SU-DHL-6 (cell line): ENCODE measurements around the gene GLUD1.
"Not testable (repeated sequence)": the region's sequence is repeated elsewhere in the genome, so short reads cannot be mapped to it uniquely, and the experiment has no call there.

Source experiments
- EZH2phosphoT487 ChIP-seq: fragments of 200-600 bp; sonication (generic), shearing (Covaris generic); conservative IDR thresholded peaks from 2 replicates; pipeline ENCODE4 v1.6.1; 2018; ENCODE audit warnings: mild to moderate bottlenecking, antibody characterized with exemption, low read length, moderate library complexity, mixed read lengths
- TF ChIP-seq, protein P1 (sequence below): fragments of 200-600 bp; sonication (generic); IDR thresholded peaks from one replicate; pipeline ENCODE4 v1.5.1; 2017; ENCODE audit warnings: antibody characterized with exemption, mild to moderate bottlenecking, low read length, moderate library complexity; ENCODE audit not compliant: insufficient read depth, poor library complexity, severe bottlenecking

DNA sequence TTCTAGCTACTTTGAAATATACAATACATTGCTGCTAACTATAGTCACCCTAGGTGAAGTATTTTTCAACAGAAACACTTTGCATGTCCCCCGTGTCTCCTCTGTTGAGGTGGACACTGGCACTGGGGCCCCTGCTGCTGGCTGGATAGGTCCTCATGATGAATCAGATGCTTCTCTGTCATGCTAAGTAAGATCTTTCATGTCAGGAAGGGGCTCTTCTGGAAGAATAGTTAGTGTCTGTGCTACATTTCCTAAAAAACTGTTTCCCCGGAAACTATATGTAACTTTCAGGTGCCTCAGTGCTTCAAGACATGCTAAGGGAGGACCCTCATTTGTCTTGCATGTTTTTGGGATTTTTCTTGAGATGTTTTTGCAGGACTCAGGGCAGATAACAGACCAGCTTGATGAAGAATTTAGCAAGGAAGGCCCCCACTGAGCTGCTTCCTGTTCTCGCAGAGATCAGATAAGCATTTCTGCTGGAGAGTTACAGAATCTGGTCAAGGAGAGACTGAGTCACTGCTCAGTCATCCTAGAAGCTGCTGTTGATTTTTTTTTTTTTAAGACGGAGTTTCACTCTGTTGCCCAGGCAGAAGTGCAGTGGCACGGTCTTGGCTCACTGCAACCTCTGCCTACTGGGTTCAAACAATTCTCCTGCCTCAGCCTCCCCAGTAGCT, 69.2 kb downstream of the GLUD1 start:
- TF ChIP-seq, protein P1, sequence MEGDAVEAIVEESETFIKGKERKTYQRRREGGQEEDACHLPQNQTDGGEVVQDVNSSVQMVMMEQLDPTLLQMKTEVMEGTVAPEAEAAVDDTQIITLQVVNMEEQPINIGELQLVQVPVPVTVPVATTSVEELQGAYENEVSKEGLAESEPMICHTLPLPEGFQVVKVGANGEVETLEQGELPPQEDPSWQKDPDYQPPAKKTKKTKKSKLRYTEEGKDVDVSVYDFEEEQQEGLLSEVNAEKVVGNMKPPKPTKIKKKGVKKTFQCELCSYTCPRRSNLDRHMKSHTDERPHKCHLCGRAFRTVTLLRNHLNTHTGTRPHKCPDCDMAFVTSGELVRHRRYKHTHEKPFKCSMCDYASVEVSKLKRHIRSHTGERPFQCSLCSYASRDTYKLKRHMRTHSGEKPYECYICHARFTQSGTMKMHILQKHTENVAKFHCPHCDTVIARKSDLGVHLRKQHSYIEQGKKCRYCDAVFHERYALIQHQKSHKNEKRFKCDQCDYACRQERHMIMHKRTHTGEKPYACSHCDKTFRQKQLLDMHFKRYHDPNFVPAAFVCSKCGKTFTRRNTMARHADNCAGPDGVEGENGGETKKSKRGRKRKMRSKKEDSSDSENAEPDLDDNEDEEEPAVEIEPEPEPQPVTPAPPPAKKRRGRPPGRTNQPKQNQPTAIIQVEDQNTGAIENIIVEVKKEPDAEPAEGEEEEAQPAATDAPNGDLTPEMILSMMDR = not testable (repeated sequence)
- not testable (repeated sequence) for TF ChIP-seq EZH2phosphoT487
